CMK (cell line): ENCODE results near the gene SEPTIN2.
"Not testable (repeated sequence)": the region's sequence is repeated elsewhere in the genome, so short reads cannot be mapped to it uniquely, and the experiment has no call there.

Source experiments
- DNase-seq: peaks from one replicate; pipeline ENCODE4 v3.0.0-alpha.2; 2010; ENCODE audit warnings: low read depth

Gene SEPTIN2

GRCh38 chr2:241315879-241316631 is at the start of gene SEPTIN2:
Gene SEPTIN2, plus strand, starts transcription at chr2:241315925. Its CDS starts 8,308 bp downstream, at chr2:241324233.
- no peak for DNase-seq

- DNase-seq: no peak
Observed at GRCh38 chr2:241267249-241268067, 48.3 kb upstream of the SEPTIN2 start.

GRCh38 chr2:241268306-241268705 is 47.4 kb upstream of the SEPTIN2 start:
- no peak for DNase-seq

GRCh38 chr2:241268716-241269445 is 46.8 kb upstream of the SEPTIN2 start:
- DNase-seq: no peak

GRCh38 chr2:241269707-241270520 is 45.8 kb upstream of the SEPTIN2 start:
- no peak for DNase-seq

DNA sequence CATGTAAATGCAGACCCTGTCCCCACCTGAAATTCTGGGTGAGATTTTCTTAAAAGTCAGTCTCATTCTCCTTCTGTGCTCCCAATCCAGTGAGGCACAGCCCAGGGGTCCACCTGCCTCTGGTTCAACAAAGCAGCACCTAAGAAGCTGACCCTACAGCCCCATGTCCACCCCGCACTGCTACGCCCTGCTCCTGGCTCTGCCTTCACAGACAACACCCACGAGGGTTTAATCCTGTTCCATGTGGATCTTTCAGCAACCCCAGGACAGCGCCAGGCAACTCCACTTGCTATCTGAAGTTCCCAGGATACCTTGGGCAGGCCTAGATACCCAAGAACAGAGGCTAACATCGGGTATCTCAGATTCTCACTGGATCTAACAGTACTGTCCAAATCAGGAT is 45.2 kb upstream of the SEPTIN2 start:
- DNase-seq: no peak

DNA sequence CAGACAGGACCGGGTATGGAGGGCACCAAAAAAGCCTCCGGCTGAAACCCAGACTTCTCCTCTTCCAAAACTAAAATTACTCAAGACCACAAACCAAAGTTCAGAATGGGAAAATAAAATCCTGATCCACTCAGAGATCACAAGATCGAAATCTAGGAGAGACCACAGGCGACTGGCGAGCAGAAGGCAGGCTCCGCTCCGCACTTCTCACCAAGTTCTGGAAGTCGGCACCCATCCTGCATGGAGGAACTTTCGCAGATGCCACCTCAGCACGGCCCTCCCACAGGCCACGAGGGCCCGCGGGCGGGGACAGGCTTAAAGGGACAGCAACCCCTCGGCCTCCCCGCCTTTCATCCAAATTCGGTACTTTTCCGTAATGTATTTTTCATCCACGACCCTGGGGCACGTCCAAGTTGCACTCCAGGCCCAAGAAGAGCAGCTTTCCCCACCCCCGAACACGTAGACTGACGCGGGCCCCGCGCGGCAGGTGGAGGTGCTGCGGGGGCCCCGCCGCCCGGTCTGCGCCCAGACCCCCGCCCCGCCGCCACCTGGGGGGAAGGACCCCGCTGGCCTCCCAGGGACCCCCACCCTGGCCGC is 43.9 kb upstream of the SEPTIN2 start:
- no peak for DNase-seq

DNA sequence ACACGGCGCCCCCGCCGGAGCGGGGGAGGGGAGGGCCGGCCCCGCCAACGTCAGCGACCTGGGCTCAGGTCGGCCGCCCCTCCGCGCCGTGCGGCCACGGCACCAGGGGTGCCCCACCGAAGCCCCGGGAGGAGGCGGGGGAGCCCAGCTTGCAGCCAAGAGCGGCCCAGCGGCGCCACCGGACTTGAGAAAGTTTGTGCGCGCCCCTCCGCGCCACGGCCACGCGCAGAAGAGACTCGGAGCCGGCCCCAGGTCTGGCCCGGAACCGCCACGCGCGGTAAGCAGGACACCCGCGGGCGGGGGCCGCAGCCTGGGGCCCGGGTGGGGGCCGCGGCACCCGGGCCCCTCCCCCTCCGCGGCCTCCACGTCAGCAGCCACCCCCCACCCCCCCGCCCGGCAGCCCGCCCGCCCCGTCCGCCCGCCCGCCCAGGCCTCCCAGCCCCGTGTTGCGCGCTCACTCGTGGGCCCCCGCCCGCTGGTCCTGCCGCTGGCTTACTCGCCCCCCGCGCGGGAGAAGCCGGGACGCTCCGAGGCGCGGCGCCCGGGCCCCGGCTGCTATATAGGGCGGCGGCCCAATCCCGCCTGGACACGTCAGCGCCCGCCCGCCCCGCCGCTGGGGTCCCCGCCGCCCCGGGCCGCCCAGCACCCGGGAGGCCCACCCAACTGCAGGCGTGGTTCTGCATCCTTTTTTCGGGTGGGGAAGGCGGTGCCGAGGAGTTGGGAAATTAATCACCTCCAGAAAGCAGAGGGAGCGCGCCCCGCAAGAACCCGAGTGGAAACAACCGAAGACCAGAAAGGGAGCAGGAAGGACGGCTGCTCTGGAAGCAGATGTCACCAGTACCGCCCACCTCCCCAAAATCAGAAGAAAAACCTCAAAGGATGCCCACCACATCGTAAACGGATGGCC is 43.2 kb upstream of the SEPTIN2 start:
- DNase-seq: no peak

GRCh38 chr2:241273210-241274020 is 42.3 kb upstream of the SEPTIN2 start:
- DNase-seq: no peak

- no peak for DNase-seq
Observed at GRCh38 chr2:241274127-241274526, 41.6 kb upstream of the SEPTIN2 start.

GRCh38 chr2:241275504-241275903 is 40.2 kb upstream of the SEPTIN2 start:
- DNase-seq: no peak

DNA sequence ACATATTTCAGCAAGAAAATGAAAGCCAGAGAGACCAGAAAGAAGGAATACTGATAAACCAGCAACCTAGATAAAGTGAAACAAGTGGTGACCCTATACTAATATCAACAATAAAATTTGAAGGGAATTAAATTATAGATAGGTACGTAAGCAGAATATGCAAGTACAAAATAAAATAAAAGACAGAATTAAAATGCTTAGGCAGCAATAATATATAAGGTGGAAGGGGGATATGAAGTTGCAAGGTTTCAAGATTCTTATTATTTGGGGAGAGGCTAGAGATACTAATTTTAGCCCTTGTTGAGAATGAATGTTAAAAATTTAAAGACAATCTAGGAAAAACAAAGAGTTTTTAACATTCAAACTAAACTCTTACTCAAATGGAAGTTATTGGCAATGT is 39.8 kb upstream of the SEPTIN2 start:
- no peak for DNase-seq

GRCh38 chr2:241278306-241278705 is 37.4 kb upstream of the SEPTIN2 start:
- not testable (repeated sequence) for DNase-seq

DNA sequence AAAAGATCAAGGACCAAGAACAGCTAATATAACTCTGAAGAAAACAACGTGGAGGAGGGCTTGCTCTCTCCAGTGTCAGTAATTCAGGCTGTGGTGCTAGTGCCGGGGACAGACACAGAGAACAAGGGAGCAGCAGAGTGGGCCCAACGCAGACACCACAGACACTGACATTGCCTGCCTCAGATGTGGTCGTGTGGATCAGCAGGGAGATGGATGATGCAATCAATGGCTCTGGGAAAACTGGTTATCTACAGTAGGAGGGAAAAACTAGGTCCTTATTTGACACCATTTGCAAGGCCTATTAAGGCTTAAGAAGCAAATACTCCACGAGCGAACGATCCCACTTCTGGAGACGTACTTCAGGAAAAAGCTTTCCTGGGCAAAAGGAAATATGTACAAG is 36.3 kb upstream of the SEPTIN2 start:
- DNase-seq: no peak

- no peak for DNase-seq
Observed at GRCh38 chr2:241279828-241280227, 35.9 kb upstream of the SEPTIN2 start.

- DNase-seq: no peak
Observed at GRCh38 chr2:241280291-241280690, 35.4 kb upstream of the SEPTIN2 start.

DNA sequence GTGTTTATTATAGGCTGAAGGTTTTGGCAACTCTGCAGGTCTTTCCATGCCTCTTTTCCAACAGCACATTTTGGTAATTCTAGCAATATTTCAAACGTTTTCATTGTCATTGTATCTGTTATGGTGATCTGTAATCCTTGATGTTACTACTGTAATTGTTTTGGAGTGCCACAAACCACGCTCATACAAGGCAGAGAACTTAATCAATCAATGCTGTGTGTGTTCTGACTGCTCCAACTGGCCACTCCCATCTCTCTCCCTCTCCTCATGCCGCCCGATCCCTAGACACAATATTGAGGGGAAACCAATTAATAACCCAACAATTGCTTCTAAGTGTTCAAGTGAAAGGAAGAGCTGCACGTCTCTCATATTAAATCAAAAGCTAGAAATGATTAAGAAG is 33.2 kb upstream of the SEPTIN2 start:
- DNase-seq: no peak

GRCh38 chr2:241285596-241285995 is 30.1 kb upstream of the SEPTIN2 start:
- no peak for DNase-seq

GRCh38 chr2:241286348-241287090 is 29.2 kb upstream of the SEPTIN2 start:
- no peak for DNase-seq
